Endothelial cell of umbilical vein (primary cell): ENCODE results near the gene CSNK1G1. TPM values are rescaled to one million over a fixed set of nuclear protein-coding genes. Genes with fewer than 3 reads are reported as not detected.

Source experiments
- BruUV-seq: library from RNA; stranded (reverse); fragments of 400-500 nt; replicated peaks from 2 replicates; lab custom pipeline; 2021; lab: Mats Ljungman, UMichigan
- CTCF ChIA-PET: fragments of 300-600, 350-600 bp; sonication (Branson Sonifier 250); formaldehyde crosslinking; loops from one replicate; lab custom pipeline; 2021; ENCODE audit warnings: antibody characterized with exemption, inconsistent platforms; lab: Charles Lee
- POLR2A ChIA-PET: fragments of 300-600, 350-600 bp; sonication (Branson Sonifier 250); formaldehyde crosslinking; loops from one replicate; lab custom pipeline; 2021; ENCODE audit warnings: antibody characterized with exemption, inconsistent platforms; lab: Charles Lee
- DNase-seq: peaks from one replicate; pipeline ENCODE4 v3.0.0-alpha.2; 2011; ENCODE audit warnings: low read depth, low spot score
- FAIRE-seq: peaks from 2 replicates; lab custom pipeline; 2011; peaks lifted over from hg19 to GRCh38; lab: Jason Lieb, UNC
- H2AFZ ChIP-seq: 2 replicates; pipeline ENCODE4 v1.6.0; 2012; ENCODE audit warnings: low read depth, low read length, control low read depth, inconsistent platforms
- H3K27ac ChIP-seq: 2 replicates; pipeline ENCODE4 v1.5.1; 2011; ENCODE audit warnings: low read depth, mild to moderate bottlenecking, control low read depth, low read length, moderate library complexity; ENCODE audit not compliant: insufficient read depth
- H3K27me3 ChIP-seq, 2 experiments: 2 replicates each; pipeline versions ENCODE4 v1.6.0 to v1.6.1; 2011; ENCODE audit warnings: low read length in 2 of 2, mixed read lengths in 1 of 2; ENCODE audit not compliant: control insufficient read depth in 2 of 2, insufficient read depth in 2 of 2
- H3K36me3 ChIP-seq, 2 experiments: 2 replicates in 1 of 2; 3 replicates in 1 of 2; pipeline ENCODE4 v1.5.1; 2011; ENCODE audit warnings: low read length in 2 of 2, mild to moderate bottlenecking in 1 of 2, moderate library complexity in 1 of 2; ENCODE audit not compliant: control insufficient read depth in 2 of 2, insufficient read depth in 2 of 2; ENCODE audit errors: extremely low read depth in 1 of 2
- H3K4me1 ChIP-seq: 3 replicates; pipeline ENCODE4 v1.5.1; 2011; ENCODE audit warnings: mild to moderate bottlenecking, low read length; ENCODE audit not compliant: control insufficient read depth, insufficient read depth; ENCODE audit errors: extremely low read depth
- H3K4me2 ChIP-seq: 2 replicates; pipeline ENCODE4 v1.6.1; 2011; ENCODE audit warnings: low read length, control low read depth, mixed read lengths; ENCODE audit not compliant: insufficient read depth
- H3K4me3 ChIP-seq, 3 experiments: fragments of 200-600 bp in 1 of 3; sonication (generic), shearing (Covaris generic) in 1 of 3; replicated peaks in 1 of 3; 2 replicates each; pipeline ENCODE4 v1.5.1; 2011 to 2016; ENCODE audit warnings: control low read depth in 3 of 3, low read length in 3 of 3, mild to moderate bottlenecking in 2 of 3, inconsistent platforms in 1 of 3, low read depth in 1 of 3, moderate library complexity in 1 of 3; ENCODE audit not compliant: insufficient read depth in 1 of 3
- H3K79me2 ChIP-seq: 2 replicates; pipeline ENCODE4 v1.6.0; 2012; ENCODE audit warnings: low read length, inconsistent platforms; ENCODE audit not compliant: control insufficient read depth, insufficient read depth
- H3K9ac ChIP-seq: replicated peaks from 2 replicates; pipeline ENCODE3; 2011; ENCODE audit warnings: low read length, control low read depth; ENCODE audit not compliant: insufficient read depth; ENCODE audit errors: extremely low read depth
- H3K9me1 ChIP-seq: replicated peaks from 3 replicates; pipeline ENCODE4 v1.6.0; 2011; ENCODE audit warnings: mild to moderate bottlenecking, low read length; ENCODE audit not compliant: control insufficient read depth, insufficient read depth; ENCODE audit errors: extremely low read depth
- H3K9me3 ChIP-seq: replicated peaks from 2 replicates; pipeline ENCODE4 v1.5.1; 2012; ENCODE audit warnings: low read length, inconsistent platforms; ENCODE audit not compliant: control insufficient read depth, insufficient read depth
- H4K20me1 ChIP-seq: replicated peaks from 2 replicates; pipeline ENCODE3; 2011; ENCODE audit warnings: mild to moderate bottlenecking, low read length; ENCODE audit not compliant: control insufficient read depth, insufficient read depth; ENCODE audit errors: extremely low read depth
- CTCF ChIP-seq, 2 donors: IDR thresholded peaks; 1 replicate in 1 of 2; 2 replicates in 1 of 2; pipeline ENCODE4 v1.5.1; 2011; ENCODE audit warnings: low read length in 2 of 2, mild to moderate bottlenecking in 2 of 2, moderate library complexity in 2 of 2, control low read depth in 1 of 2, inconsistent platforms in 1 of 2, low read depth in 1 of 2; ENCODE audit not compliant: insufficient read depth in 1 of 2; ENCODE audit errors: extremely low read depth in 1 of 2
- EZH2 ChIP-seq: IDR thresholded peaks from 2 replicates; pipeline ENCODE4 v1.6.1; 2012; ENCODE audit warnings: borderline replicate concordance, low read depth, mild to moderate bottlenecking, moderate library complexity, low read length, inconsistent platforms; ENCODE audit not compliant: severe bottlenecking
- FOS ChIP-seq: IDR thresholded peaks from 2 replicates; pipeline ENCODE4 v1.6.1; 2011; ENCODE audit warnings: mild to moderate bottlenecking, low read length, moderate library complexity, borderline replicate concordance; ENCODE audit not compliant: insufficient read depth
- GATA2 ChIP-seq: IDR thresholded peaks from 2 replicates; pipeline ENCODE4 v1.7.0; 2011; ENCODE audit warnings: low read depth, mild to moderate bottlenecking, moderate library complexity, mixed read lengths, low read length; ENCODE audit not compliant: insufficient read length, insufficient read depth
- JUN ChIP-seq: IDR thresholded peaks from 2 replicates; pipeline ENCODE4 v1.6.1; 2011; ENCODE audit warnings: borderline replicate concordance, low read depth; ENCODE audit not compliant: insufficient read length, insufficient read depth
- MAX ChIP-seq: IDR thresholded peaks from 2 replicates; pipeline ENCODE4 v1.6.1; 2011; ENCODE audit not compliant: insufficient read depth, insufficient read length
- MYC ChIP-seq: IDR thresholded peaks from one replicate; pipeline ENCODE4 v1.6.1; 2011; ENCODE audit warnings: mild to moderate bottlenecking, low read depth, low read length
- POLR2A ChIP-seq: IDR thresholded peaks from 2 replicates; pipeline ENCODE4 v1.6.1; 2012; ENCODE audit warnings: low read depth, mild to moderate bottlenecking, control low read depth, low read length
- POLR2AphosphoS5 ChIP-seq: IDR thresholded peaks from 2 replicates; pipeline ENCODE4 v1.6.1; 2012; ENCODE audit warnings: low read depth, mild to moderate bottlenecking, control low read depth, low read length, moderate library complexity; ENCODE audit not compliant: insufficient read depth
- dilution Hi-C: fragments of 300-500 bp; cut with MboI; formaldehyde crosslinking; loops from one replicate; pipeline ENCODE4 v1.15.0; 2019; ENCODE audit warnings: low sequenced_read_pairs; ENCODE audit not compliant: extremely low pct_ligation_motif_present
- intact Hi-C: fragments of 100-400 bp; cut with micrococcal nuclease; formaldehyde crosslinking; loops from one replicate; pipeline ENCODE4 v1.10.0; 2022
- polyA plus RNA-seq, 4 experiments: library from polyadenylated mRNA; depleted of rRNA in 3 of 4; stranded (reverse) in 3 of 4; unstranded in 1 of 4; fragments of >200 nt; gene quantifications; 2 replicates each; pipeline versions ENCODE4 v1.2.1 to v1.2.3, GENCODE V29; 2011 to 2012; ENCODE audit warnings: missing spikeins in 1 of 4
- total RNA-seq: library from RNA; stranded (reverse); gene quantifications from 2 replicates; pipeline ENCODE4 v1.2.3, GENCODE V29; 2021

Gene CSNK1G1
- total and polyA plus RNA-seq, 2 donors (not counting 3 experiments of a cell fraction or from before 2014, with no cell fraction given): 9.0 to 31.7 TPM

GRCh38 chr15:64163659-64164362 is 192.2 kb downstream of the CSNK1G1 start:
- H3K9me1 ChIP-seq: no peaks in the 10 kb centered on the region
- TSS peak; percentile 83 for BruUV-seq
- intact Hi-C loops: loop anchor here (1.0 to 2.0 kb wide), 3 partner anchors 84 to 223 kb away; partner anchors contain the start of genes CSNK1G1 and TRIP4
- H3K27me3 ChIP-seq: no peaks in the 10 kb centered on the region
- peaks cover 16% of the 10 kb centered on the region for H3K4me1 ChIP-seq
- no peaks in the 10 kb centered on the region for H3K9me3 ChIP-seq
- H3K36me3 ChIP-seq: peaks cover 3 to 13% of the 10 kb centered on the region in 2 experiments
- DNase-seq: no peak
- peak overlapping the region; percentile 64 for H3K27ac ChIP-seq
- dilution Hi-C loops: no loop called here
- TF ChIP-seq POLR2AphosphoS5: no peak
- no peak for TF ChIP-seq FOS
- no peak for TF ChIP-seq JUN
- no peak for TF ChIP-seq GATA2
- TF ChIP-seq POLR2A: no peak
- TF ChIP-seq MYC: no peak
- TF ChIP-seq EZH2: no peak
- TF ChIP-seq CTCF (IDR thresholded peaks at IDR 0.05; ENCODE audit: extremely low read depth in 1 of 2, insufficient read depth in 1 of 2, low read depth in 1 of 2, low read length in 2 of 2): no peak
- no peak for TF ChIP-seq MAX
- CTCF ChIA-PET: interaction anchor here (1.0 to 3.3 kb wide), 9 partner anchors 8 to 490 kb away, joined by 3 to 33 read pairs (median 4); partner anchors contain the start of genes CSNK1G1 and TRIP4
- FAIRE-seq: no peak
- H2AFZ ChIP-seq: peak overlapping the region; percentile 95
- H3K9ac ChIP-seq: peak overlapping the region; percentile 53
- peak overlapping the region in 2 of 3 experiments; percentile 36 to 59 for H3K4me3 ChIP-seq
- no peaks in the 10 kb centered on the region for H4K20me1 ChIP-seq
- POLR2A ChIA-PET: interaction anchor here (1.7 kb wide), 1 partner anchor 224 kb away, joined by 8 read pairs; the partner anchor contains the start of gene TRIP4
- H3K79me2 ChIP-seq: peaks cover 32% of the 10 kb centered on the region
- peak overlapping the region; percentile 89 for H3K4me2 ChIP-seq
